GM23248 (cell line): ENCODE results near the gene ARHGDIG.

Source experiments
- EZH2 ChIP-seq: fragments of 200-600 bp; sonication (generic); IDR thresholded peaks from 2 replicates; pipeline ENCODE4 v1.6.1; 2018; ENCODE audit warnings: antibody characterized with exemption, mild to moderate bottlenecking; ENCODE audit not compliant: insufficient read depth, poor library complexity, severe bottlenecking
- EZH2phosphoT487 ChIP-seq: fragments of 200-600 bp; sonication (generic); IDR thresholded peaks from 2 replicates; pipeline ENCODE4 v1.6.1; 2018; ENCODE audit warnings: antibody characterized with exemption, moderate library complexity, mild to moderate bottlenecking, low read depth; ENCODE audit not compliant: insufficient read depth

DNA sequence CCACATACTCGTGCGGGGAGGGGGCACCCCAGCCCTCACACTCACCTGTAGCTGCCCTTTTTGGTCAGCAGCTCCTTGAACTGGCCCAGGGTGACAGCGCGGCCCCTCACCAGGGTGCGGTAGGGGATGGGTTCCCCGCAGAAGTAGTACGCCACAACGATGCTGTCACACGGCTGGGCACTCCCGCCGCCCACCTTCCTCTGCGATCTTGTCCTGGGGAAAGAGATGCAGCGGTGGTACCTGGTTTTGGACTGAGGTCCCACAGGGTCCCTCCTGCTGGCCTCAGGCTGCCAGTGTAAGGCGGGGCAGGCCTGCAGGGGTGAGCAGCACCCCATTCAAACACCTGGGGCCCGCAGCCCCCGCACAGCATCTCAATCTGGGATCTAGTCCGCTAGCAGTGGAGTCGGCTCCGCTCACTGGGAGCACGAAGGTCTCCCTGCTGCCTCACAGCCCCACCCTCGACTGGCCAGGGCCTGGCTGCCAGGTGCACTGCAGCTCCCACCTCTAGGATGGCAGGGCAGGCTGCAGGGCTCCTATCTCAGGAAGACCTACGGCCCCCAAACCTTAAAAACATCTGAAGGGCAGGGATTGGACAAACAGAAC, 9.1 kb downstream of the ARHGDIG start:
- TF ChIP-seq EZH2phosphoT487 (no peak), EZH2 (no peak)
